ENCODE measurements around the gene ITSN1. TPM values are rescaled to one million over a fixed set of nuclear protein-coding genes. Genes with fewer than 3 reads are reported as not detected.

Gene ITSN1
- total RNA-seq, 1 donor from 2014 or later = 4.8 TPM

- H3K36me3 Mint-ChIP-seq (ENCODE audit: low read depth) = peaks cover 2% of the 10 kb centered on the region
- DNase-seq = peak; percentile 74
- H3K27ac Mint-ChIP-seq = no peak overlapping the region
- intact Hi-C loops (cut with micrococcal nuclease) = loop anchor here (2.0 to 5.0 kb wide), 3 partner anchors 261 to 972 kb away; partner anchors contain the start of gene RCAN1
- peaks cover 13% of the 10 kb centered on the region for H3K4me1 Mint-ChIP-seq
- H3K27me3 Mint-ChIP-seq = peaks cover 36% of the 10 kb centered on the region
- H3K9me3 Mint-ChIP-seq = no peaks in the 10 kb centered on the region
- peak overlapping the region; percentile 84 for H3K4me3 Mint-ChIP-seq
These were observed 776 bp downstream of the ITSN1 start for GRCh38 chr21:33642896-33643657.

- Mint-ChIP-seq H3K4me3 (peak overlapping the region; percentile 84), H3K27ac (no peak overlapping the region), H3K9me3 (no peaks in the 10 kb centered on the region), H3K4me1 (peaks cover 11% of the 10 kb centered on the region), H3K36me3 (ENCODE audit: low read depth) (peaks cover 2% of the 10 kb centered on the region), H3K27me3 (peaks cover 38% of the 10 kb centered on the region)
- DNase-seq = no peak
- intact Hi-C loops (cut with micrococcal nuclease) = loop anchor here (2.0 to 5.0 kb wide), 3 partner anchors 261 to 971 kb away; partner anchors contain the start of gene RCAN1
These were observed 1.5 kb downstream of the ITSN1 start for GRCh38 chr21:33643658-33644311.

- Mint-ChIP-seq H3K4me1 (peaks cover 11% of the 10 kb centered on the region), H3K36me3 (ENCODE audit: low read depth) (peaks cover 2% of the 10 kb centered on the region), H3K27me3 (peaks cover 43% of the 10 kb centered on the region), H3K4me3 (no peak overlapping the region), H3K27ac (no peak overlapping the region), H3K9me3 (no peaks in the 10 kb centered on the region)
- no peak for DNase-seq
- intact Hi-C loops (cut with micrococcal nuclease) = loop anchor here (5.0 kb wide), 1 partner anchor 262 kb away; no protein-coding TSS in a partner anchor
These were observed 2.2 kb downstream of the ITSN1 start for GRCh38 chr21:33644383-33645074.

- intact Hi-C loops (cut with micrococcal nuclease) = no loop called here
- peaks cover 47% of the 10 kb centered on the region for H3K27me3 Mint-ChIP-seq
- no peak overlapping the region for H3K27ac Mint-ChIP-seq
- H3K9me3 Mint-ChIP-seq = no peaks in the 10 kb centered on the region
- H3K4me1 Mint-ChIP-seq = peaks cover 8% of the 10 kb centered on the region
- H3K36me3 Mint-ChIP-seq (ENCODE audit: low read depth) = peaks cover 2% of the 10 kb centered on the region
- no peak overlapping the region for H3K4me3 Mint-ChIP-seq
- no peak for DNase-seq
These were observed 3.4 kb downstream of the ITSN1 start for GRCh38 chr21:33645730-33646129.

- Mint-ChIP-seq H3K27ac (no peak overlapping the region), H3K4me3 (no peak overlapping the region), H3K36me3 (ENCODE audit: low read depth) (no peaks in the 10 kb centered on the region), H3K4me1 (peaks cover 4% of the 10 kb centered on the region), H3K27me3 (peaks cover 52% of the 10 kb centered on the region), H3K9me3 (no peaks in the 10 kb centered on the region)
- intact Hi-C loops (cut with micrococcal nuclease) = no loop called here
- no peak for DNase-seq
These were observed 5.3 kb downstream of the ITSN1 start for GRCh38 chr21:33647587-33647986.

DNA sequence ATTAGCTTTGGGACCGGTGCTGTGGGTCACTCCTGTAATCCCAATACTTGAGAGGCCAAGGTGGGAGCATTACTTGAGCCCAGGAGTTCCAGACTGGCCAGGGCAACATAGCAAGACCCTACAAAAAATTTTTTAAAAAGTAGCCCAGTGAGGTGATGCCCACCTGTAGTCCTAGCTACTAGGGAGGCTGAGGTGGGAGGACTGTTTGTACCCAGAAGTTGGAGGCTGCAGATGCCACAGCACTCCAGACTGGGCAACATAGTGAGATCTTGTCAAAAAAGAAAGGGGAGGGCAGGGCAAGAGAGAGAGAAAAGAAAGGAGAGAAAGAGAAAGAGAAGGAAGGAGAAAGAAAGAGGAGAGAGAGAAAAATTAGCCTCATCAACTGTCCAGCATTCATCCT is 6.3 kb downstream of the ITSN1 start:
- Mint-ChIP-seq H3K4me1 (peaks cover 3% of the 10 kb centered on the region), H3K4me3 (no peak overlapping the region), H3K27me3 (peaks cover 47% of the 10 kb centered on the region), H3K9me3 (no peaks in the 10 kb centered on the region), H3K36me3 (ENCODE audit: low read depth) (no peaks in the 10 kb centered on the region), H3K27ac (no peak overlapping the region)
- intact Hi-C loops (cut with micrococcal nuclease) = no loop called here
- DNase-seq = no peak

DNA sequence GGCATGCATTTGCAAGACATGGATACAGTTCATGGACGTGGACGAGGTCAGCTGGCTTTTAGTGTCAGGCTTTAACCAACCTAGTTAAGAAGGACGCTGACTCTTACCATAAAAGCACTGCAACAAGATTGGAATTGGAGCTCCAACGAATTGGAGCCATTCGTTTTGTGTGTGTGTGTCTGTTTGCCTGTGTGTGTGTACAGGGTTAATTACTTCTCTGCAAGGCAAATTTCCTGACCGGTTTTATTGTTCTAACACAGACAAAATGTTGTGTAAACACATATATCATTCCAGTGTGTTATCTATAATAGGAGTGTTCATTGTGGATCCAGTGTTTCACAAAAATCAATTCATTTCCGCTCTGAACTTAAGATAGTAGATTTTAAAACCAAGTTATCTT is 7.9 kb downstream of the ITSN1 start:
- Mint-ChIP-seq H3K27me3 (peaks cover 33% of the 10 kb centered on the region), H3K36me3 (ENCODE audit: low read depth) (no peaks in the 10 kb centered on the region), H3K4me3 (no peak overlapping the region), H3K4me1 (no peaks in the 10 kb centered on the region), H3K27ac (no peak overlapping the region), H3K9me3 (no peaks in the 10 kb centered on the region)
- no peak for DNase-seq
- intact Hi-C loops (cut with micrococcal nuclease) = no loop called here

- no peak overlapping the region for H3K4me3 Mint-ChIP-seq
- no peak for DNase-seq
- no peaks in the 10 kb centered on the region for H3K36me3 Mint-ChIP-seq (ENCODE audit: low read depth)
- peaks cover 35% of the 10 kb centered on the region for H3K27me3 Mint-ChIP-seq
- H3K27ac Mint-ChIP-seq = no peak overlapping the region
- intact Hi-C loops (cut with micrococcal nuclease) = no loop called here
- no peaks in the 10 kb centered on the region for H3K4me1 Mint-ChIP-seq
- H3K9me3 Mint-ChIP-seq = no peaks in the 10 kb centered on the region
These were observed 8.7 kb downstream of the ITSN1 start for GRCh38 chr21:33650929-33651509.

DNA sequence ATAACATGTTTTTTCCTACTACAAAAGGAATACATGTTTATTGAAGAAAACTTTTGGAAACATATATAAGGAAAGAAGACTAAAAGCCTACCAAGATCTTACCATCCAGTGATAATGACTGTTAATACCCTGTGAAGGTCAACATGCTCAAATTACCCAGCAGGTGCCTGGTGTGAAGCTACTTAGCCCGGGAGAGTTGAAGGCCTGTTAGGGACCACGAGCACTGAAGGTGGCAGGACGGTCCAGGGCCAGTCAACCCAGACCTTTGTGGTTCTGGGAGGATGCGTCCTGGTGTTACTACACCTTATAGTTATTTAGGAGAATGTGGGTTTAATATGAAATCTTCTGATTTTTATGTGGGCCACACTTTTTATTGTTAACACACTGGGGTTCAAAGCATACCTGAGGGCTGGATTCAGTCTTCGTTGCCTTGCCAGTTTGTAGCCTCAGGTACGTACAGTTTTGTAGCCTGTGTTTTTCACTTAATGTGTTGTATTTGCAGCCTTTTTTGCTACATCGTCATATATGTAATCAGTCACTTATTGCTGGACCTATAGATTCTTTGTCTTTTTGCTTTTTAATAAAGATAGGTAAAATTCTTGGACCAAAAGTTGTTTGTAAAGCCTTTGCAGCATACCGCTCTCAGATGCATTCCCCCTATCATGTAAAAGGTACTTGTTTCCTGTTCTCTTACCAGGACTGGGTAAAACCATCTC is 9.8 kb downstream of the ITSN1 start:
- H3K36me3 Mint-ChIP-seq (ENCODE audit: low read depth) = no peaks in the 10 kb centered on the region
- H3K4me1 Mint-ChIP-seq = peaks cover under 1% of the 10 kb centered on the region
- no peaks in the 10 kb centered on the region for H3K9me3 Mint-ChIP-seq
- peaks cover 29% of the 10 kb centered on the region for H3K27me3 Mint-ChIP-seq
- no peak overlapping the region for H3K27ac Mint-ChIP-seq
- DNase-seq = no peak
- no peak overlapping the region for H3K4me3 Mint-ChIP-seq
- intact Hi-C loops (cut with micrococcal nuclease) = no loop called here

DNA sequence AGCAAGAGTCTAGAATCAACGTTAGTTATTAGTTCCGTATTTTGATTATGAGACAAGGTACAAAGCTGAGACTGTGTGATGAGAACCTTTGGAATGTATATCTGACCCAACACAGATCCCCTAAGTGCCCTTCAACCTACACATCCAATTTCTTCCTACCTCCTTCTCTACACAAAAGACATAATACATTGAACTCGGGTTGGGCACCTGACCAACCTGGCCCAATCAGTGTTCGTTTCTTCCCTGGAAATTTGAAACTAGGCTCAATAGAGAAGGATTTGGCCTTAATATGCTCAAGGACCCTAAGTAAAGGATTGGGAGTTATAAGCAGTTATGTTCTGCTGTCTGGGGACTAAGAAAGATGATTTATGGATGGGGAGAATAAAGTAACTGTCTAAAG is 12.1 kb downstream of the ITSN1 start:
- intact Hi-C loops (cut with micrococcal nuclease) = no loop called here
- H3K9me3 Mint-ChIP-seq = no peaks in the 10 kb centered on the region
- no peak overlapping the region for H3K27ac Mint-ChIP-seq
- H3K4me1 Mint-ChIP-seq = peaks cover 4% of the 10 kb centered on the region
- DNase-seq = no peak
- H3K36me3 Mint-ChIP-seq (ENCODE audit: low read depth) = no peaks in the 10 kb centered on the region
- H3K4me3 Mint-ChIP-seq = no peak overlapping the region
- peaks cover 18% of the 10 kb centered on the region for H3K27me3 Mint-ChIP-seq

DNA sequence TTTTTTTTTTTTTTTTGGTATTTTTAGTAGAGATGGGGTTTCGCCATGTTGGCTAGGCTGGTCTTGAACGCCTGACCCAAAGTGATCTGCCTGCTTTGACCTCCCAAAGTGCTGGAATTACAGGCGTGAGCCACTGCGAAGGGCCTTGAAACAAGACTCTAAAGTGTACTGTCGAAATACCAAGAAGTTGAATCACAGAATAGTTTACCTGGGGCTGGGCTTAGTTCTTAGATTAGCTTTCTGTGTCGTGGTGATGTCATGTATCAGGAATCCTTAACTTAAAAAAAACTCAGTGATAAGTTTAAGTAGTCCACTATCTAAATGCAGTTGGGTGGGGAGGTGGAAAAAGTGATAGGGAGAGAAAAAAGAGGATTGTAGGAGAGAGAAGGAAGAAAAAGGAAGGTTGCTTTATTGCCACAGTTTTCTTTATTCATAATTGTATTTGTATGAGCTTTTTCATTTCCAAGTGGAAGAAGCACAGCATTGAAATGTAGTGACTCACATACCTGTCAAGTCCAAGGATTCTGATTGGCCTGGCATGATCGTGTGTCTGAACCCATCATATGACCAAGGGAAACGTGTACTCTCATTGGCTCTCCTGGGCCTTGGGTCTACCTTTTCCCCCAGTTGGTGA is 13.4 kb downstream of the ITSN1 start:
- intact Hi-C loops (cut with micrococcal nuclease) = no loop called here
- no peak for DNase-seq
- Mint-ChIP-seq H3K4me1 (peaks cover 4% of the 10 kb centered on the region), H3K27ac (no peak overlapping the region), H3K9me3 (no peaks in the 10 kb centered on the region), H3K4me3 (no peak overlapping the region), H3K27me3 (peaks cover 13% of the 10 kb centered on the region), H3K36me3 (ENCODE audit: low read depth) (no peaks in the 10 kb centered on the region)

DNA sequence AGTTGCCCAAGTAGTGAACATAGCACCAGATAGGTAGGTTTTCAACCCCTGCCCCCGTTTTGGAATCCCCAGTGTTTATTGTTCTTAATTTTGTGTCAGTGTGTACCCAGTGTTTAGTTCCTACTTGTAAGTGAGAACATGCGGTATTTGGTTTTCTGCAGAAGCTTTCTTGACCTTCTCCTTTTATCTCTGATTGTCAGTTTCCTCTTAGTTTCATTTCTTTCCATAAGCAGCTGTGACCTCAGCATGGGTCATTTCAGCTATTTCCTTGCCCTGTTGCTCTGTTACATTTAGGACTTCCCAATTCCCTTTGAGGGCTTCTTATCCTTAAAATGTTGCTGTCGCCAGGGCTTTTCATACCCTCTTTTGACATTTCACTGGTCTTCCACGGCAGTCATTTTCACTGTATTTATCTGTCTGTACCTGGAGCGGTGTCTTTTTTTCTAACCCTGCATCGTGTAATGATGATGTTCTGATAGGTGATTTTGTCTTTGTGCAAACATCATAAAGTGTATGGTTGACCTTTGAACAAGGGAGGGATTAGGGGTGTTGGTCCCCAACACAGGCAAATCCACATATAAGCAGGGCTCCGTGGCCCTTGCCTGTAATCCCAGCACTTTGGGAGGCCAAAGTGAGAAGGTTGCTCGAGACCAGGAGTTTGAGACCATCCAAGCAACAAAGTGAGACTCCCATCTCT is 15.0 kb downstream of the ITSN1 start:
- no peak for DNase-seq
- H3K27me3 Mint-ChIP-seq = peaks cover 7% of the 10 kb centered on the region
- no peaks in the 10 kb centered on the region for H3K36me3 Mint-ChIP-seq (ENCODE audit: low read depth)
- H3K9me3 Mint-ChIP-seq = no peaks in the 10 kb centered on the region
- no peak overlapping the region for H3K4me3 Mint-ChIP-seq
- intact Hi-C loops (cut with micrococcal nuclease) = no loop called here
- no peak overlapping the region for H3K27ac Mint-ChIP-seq
- peaks cover 4% of the 10 kb centered on the region for H3K4me1 Mint-ChIP-seq

All from activated CD4-positive, alpha-beta T cell treated with anti-CD3 and anti-CD28 coated beads, Interleukin-2, amount 10 ng/mL, durations not matched to agents 24 days and 14 days (primary cell).